Measurements from ENCODE around the gene GRAMD4. TPM values are rescaled to one million over a fixed set of nuclear protein-coding genes. Genes with fewer than 3 reads are reported as not detected.

The GRAMD4 gene
- total and polyA plus RNA-seq, 7 donors: 11.3 to 39.3 (median 17.8) TPM

DNA sequence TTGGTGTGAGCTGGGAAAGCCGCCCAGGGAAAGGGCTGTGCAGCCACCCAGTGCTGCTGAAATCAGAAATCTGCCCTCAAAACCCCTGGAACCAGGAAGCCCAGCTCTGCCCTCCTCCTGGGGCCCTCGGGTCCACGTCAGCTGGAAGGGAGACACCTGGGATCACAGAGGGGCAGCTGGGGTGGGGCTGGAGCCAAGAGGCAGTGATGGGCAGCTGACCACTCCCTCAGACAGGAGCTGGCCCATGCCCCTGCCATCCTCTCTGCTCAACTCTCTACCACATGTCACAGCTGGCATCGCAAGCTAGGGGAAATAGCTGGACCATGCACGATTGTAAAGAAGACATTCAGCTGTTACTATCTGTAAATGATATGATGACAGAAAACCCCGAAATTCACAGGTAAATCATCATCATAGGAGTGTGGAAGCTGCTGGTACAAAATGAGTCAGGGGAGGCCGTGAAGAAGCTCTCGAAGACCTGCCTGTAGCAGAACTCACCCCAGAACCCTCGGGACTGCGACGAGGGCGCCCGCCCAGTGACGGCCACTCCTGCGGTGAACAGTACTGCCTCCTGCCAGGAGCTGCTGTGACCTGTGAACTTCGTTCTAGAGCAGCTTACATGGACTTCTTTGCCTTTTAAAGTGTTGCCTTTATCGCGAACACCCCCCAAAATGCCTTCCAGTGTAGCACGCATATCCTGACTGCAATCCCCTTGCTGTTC, 62.0 kb downstream of the GRAMD4 start:
- Histone ChIP-seq H3K36me3 (ENCODE audit: insufficient read depth in 1 of 2, low read depth in 1 of 2) (peaks cover 0 to 42% of the 10 kb centered on the region in 2 donors), H3K9me3 (no peaks in the 10 kb centered on the region), H3K4me3 (no peak overlapping the region), H3K27ac (no peak overlapping the region), H3K4me1 (peaks cover 3% of the 10 kb centered on the region), H3K27me3 (ENCODE audit: insufficient read depth in 3 of 3, low read length in 2 of 3) (no peaks in the 10 kb centered on the region)
- ATAC-seq (no peak), DNase-seq (no peak)
- intact Hi-C loops (cut with DNase I): no loop called here
- TF ChIP-seq, protein P1, sequence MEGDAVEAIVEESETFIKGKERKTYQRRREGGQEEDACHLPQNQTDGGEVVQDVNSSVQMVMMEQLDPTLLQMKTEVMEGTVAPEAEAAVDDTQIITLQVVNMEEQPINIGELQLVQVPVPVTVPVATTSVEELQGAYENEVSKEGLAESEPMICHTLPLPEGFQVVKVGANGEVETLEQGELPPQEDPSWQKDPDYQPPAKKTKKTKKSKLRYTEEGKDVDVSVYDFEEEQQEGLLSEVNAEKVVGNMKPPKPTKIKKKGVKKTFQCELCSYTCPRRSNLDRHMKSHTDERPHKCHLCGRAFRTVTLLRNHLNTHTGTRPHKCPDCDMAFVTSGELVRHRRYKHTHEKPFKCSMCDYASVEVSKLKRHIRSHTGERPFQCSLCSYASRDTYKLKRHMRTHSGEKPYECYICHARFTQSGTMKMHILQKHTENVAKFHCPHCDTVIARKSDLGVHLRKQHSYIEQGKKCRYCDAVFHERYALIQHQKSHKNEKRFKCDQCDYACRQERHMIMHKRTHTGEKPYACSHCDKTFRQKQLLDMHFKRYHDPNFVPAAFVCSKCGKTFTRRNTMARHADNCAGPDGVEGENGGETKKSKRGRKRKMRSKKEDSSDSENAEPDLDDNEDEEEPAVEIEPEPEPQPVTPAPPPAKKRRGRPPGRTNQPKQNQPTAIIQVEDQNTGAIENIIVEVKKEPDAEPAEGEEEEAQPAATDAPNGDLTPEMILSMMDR (IDR thresholded peaks at IDR 0.05): no peak
- 67 to 77% (median 76%) methylated on average over 19 of the region's 19 CpGs for WGBS, 3 donors

DNA sequence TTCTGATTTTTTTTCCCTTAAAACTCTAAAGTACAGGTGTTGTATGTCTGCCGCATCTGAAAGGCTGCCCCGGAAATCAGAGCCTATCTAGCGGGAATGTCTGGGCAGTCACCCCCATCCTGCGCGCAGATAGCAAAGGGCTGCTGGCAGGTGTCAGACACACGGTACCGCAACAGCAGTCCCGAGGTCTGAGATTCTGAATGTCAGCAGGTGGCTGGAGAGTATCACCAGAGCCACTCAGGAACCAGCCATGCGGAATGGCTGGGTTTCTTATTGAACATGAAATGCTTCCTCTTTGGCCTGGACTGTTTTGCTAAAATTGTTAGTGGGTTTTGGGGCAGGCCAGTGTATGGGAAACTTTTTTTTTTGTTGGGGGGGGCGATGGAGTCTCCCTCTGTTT, 64.5 kb downstream of the GRAMD4 start:
- Histone ChIP-seq H3K9me3 (no peaks in the 10 kb centered on the region), H3K27ac (no peak overlapping the region), H3K36me3 (ENCODE audit: insufficient read depth in 1 of 2, low read depth in 1 of 2) (peaks cover 0 to 53% of the 10 kb centered on the region in 2 donors), H3K4me3 (no peak overlapping the region), H3K4me1 (no peaks in the 10 kb centered on the region), H3K27me3 (ENCODE audit: insufficient read depth in 3 of 3, low read length in 2 of 3) (no peaks in the 10 kb centered on the region)
- intact Hi-C loops (cut with DNase I): loop anchor here in 1 of 2 donors (5.0 kb wide), 1 partner anchor 53 kb away; the partner anchor contains the start of gene CERK
- DNase-seq: no peak
- no peak for ATAC-seq
- TF ChIP-seq, protein P1 (IDR thresholded peaks at IDR 0.05): no peak
- WGBS, 3 donors: 66 to 75% (median 71%) methylated on average over 10 of the region's 10 CpGs

DNA sequence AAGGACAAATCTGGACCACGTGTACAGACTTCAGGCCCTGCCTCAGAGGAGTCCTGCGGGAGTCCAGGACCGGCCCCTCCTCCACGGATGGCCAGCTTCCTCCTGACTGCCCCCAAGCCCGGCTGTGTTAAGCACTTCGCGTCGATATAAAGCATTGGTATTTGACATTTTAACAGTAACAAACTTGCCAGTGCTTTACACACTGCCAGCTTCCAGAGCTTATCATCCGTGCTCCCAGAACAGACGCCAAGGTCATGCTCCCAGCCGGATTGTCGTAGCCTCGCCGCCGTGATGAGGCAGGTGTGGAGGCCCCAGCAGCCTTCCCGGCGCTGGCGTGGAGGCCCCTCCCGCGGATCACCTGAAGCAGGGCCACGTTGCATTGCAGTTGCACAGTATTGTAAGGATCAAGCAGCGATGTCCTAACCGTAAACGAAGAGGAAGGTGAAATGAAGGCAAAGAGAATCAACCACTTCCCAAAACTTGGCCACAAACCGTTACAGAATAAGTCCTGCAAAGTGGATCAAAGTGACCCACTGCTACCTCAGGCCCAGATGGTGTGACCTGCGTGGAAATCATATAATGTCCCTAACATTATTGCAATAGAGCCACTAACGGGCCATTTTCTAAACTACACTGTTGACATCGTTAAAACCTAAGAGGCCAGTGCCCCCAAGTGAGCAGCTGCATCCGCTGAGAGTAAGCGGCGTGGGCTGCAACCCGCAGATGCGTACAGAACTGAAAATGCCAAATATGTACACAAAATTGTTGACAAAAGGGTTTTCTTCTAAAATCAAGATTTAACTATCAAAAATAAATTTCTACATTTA, 66.2 kb downstream of the GRAMD4 start:
- H3K36me3 ChIP-seq (ENCODE audit: insufficient read depth in 1 of 2, low read depth in 1 of 2): peaks cover 0 to 70% of the 10 kb centered on the region in 2 donors
- H3K4me1 ChIP-seq: no peaks in the 10 kb centered on the region
- no peak overlapping the region for H3K27ac ChIP-seq
- DNase-seq (no peak), ATAC-seq (no peak)
- H3K27me3 ChIP-seq (ENCODE audit: insufficient read depth in 3 of 3, low read length in 2 of 3): no peaks in the 10 kb centered on the region
- WGBS, 3 donors: 69 to 79% (median 74%) methylated on average over 33 of the region's 33 CpGs
- intact Hi-C loops (cut with DNase I): loop anchor here in 1 of 2 donors (5.0 kb wide), 1 partner anchor 51 kb away; the partner anchor contains the start of gene CERK
- no peak overlapping the region for H3K4me3 ChIP-seq
- TF ChIP-seq, protein P1 (IDR thresholded peaks at IDR 0.05): no peak
- no peaks in the 10 kb centered on the region for H3K9me3 ChIP-seq

DNA sequence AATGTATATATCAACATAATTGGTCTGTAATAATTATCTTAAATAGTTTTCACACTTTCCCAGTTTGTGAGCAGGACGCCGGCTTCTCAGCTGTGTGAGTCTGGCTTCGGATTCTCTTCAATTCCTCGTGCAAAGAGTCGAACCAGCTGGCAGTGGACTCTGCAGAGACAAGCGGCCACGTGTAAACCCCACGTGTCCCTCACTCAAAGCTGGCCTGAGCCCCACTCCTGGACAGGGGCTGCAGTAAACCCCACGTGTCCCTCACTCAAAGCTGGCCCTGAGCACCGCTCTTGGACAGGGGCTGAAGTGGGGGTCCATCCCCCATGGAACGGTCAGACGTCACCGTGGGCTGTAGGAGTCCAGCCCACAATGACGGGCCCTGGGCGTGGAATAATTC, 66.9 kb downstream of the GRAMD4 start:
- H3K27ac ChIP-seq: no peak overlapping the region
- no peak for DNase-seq
- no peak for ATAC-seq
- no peaks in the 10 kb centered on the region for H3K27me3 ChIP-seq (ENCODE audit: insufficient read depth in 3 of 3, low read length in 2 of 3)
- no peaks in the 10 kb centered on the region for H3K4me1 ChIP-seq
- H3K36me3 ChIP-seq (ENCODE audit: insufficient read depth in 1 of 2, low read depth in 1 of 2): peaks cover 0 to 76% of the 10 kb centered on the region in 2 donors
- TF ChIP-seq, protein P1 (IDR thresholded peaks at IDR 0.05): no peak
- intact Hi-C loops (cut with DNase I): loop anchor here in 1 of 2 donors (5.0 kb wide), 1 partner anchor 50 kb away; the partner anchor contains the start of gene CERK
- no peaks in the 10 kb centered on the region for H3K9me3 ChIP-seq
- 80 to 83% (median 81%) methylated on average over 15 of the region's 15 CpGs for WGBS, 3 donors
- H3K4me3 ChIP-seq: no peak overlapping the region
